Activated CD8-positive, alpha-beta memory T cell treated with anti-CD3 and anti-CD28 coated beads, Interleukin-2, amount 50 U/mL, for 24 hours (primary cell): Measurements from ENCODE around the gene AHCYL1.

Experiments
- DNase-seq: peaks from one replicate; pipeline ENCODE4 v3.0.0-alpha.2; 2020; ENCODE audit errors: extremely low read depth

Gene AHCYL1

DNA sequence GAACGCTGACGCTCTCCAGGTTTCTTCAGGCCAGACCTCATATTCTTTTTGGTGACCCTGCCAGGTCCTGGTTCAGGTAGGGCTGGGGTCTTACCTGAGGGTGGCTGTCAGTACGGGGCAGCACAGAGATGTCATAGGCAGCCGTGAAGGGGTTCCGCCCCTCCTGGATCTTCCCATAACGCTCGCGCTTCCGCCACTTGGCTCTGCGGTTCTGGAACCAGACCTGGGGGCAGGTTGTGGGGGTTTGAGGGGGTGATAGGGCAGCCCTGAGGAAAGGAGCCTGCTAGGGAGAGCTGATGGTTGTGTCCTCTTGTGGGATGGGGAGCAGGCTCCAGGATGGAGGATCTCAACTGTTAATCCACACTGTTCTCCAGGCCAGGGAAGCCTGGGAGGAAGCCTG, 76.8 kb downstream of the AHCYL1 start:
- no peak for DNase-seq

DNA sequence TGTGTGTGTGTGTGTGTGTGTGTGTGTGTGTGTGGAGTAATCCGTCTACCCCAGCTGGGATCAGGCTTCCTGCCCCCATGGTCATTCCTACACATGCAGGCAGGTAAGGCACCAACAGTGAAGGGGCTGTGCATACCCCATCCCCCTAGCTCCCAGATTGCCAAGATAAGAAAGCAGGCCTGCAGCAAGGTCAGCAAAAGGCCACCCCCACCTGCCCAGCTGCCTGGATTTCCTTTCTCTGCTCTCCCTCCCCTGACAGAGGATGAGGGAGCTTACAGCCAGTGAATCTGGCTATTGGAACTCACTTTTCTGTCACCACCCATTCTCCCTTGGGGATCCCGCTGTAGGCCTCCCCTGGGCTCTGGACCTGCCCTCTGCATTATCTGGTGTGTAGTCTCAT, 78.0 kb downstream of the AHCYL1 start:
- no peak for DNase-seq

DNA sequence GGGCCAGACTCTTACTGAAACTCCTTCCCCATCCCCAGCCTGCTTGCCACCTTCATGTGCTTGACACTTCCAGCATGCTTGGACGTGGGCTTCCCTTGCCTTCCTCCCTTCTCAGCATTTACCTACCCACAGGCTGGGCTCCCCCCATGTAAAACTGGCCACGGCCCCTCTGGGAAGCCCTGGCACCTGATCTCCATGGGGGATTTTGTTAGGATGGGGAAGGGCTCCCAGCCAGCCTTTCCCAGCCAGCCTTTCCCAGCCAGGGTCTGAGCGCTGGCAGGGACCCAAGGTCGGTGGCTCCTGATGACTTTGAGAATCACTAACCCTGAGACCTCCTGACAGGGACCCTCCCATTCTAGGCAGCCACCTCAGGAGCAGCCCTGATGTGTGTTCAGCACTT, 79.2 kb downstream of the AHCYL1 start:
- DNase-seq: no peak

DNA sequence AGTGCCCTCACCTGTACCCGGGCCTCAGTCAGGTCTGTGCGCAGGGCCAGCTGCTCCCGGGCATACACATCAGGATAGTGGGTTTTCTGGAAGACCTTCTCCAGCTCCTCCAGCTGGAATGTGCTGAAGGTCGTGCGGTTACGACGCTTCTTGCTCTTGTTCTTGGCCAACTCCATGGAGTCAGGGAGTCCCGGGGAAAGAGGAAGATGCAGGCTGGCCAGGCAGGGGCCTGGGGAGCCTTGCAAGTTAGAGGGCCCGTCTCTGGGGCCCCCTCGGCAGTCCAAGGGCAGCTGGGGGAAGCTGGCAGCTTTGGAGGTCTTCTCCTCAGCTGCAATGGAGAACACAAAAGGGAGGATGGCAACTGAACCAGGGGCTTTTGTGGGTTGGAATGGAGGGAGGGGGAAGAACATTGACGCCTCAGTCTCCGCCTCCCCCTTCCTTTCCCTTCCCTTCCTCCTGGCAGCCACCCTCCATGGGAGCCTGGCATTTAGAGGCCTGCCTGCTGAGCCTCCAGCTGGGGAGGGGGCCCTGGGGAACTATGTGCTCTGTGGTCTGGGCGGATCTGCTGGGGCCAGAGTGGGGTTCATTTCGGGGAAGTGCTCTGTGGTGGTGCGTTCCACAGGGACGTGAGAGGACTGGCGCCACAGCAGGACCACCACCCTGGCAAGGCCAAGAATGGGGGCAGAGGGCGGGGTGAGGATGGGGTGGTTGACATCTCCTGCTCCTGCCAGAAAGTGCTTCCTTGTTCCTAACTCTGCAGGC, 80.2 kb downstream of the AHCYL1 start:
- no peak for DNase-seq

DNA sequence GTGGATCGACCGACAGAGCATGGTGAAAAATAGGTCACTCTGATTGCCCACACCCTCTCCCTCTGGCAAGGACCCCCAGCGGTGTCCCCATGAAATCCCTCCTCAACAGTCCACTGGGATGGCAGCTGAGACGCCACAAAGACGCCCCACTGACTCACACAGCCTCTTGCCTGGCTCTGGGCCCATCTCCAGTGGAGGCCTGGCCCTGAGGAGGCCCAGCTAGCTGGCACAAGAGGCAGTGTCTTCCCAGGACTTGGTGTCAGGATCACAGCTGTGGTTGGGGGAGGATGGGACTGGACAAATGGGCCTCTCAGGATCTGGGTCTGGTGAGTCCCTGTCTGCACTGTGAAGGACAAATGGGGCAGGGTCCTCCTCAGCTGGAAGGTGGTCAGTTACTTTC, 81.3 kb downstream of the AHCYL1 start:
- DNase-seq: no peak

DNA sequence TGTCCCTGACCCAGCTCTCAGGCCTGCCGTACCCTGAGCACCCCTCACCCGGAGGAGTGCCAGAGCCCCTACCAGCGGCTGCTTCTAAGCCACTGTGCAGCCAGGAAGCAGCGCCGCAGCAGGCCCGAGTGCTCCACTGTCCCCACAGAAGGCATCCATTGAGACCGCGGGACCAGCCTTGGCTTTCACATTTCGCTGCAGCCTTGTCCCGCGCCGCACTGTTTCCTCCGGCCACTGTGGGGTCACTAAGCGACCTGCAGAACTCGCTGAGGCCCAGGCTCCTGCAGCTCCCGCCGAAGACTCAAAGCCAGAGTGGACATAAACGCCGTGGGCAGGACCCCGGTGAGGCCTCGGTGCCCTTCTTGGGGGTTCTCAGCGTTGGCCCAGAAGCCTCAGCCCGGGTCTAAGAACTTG, 82.9 kb downstream of the AHCYL1 start:
- no peak for DNase-seq

DNA sequence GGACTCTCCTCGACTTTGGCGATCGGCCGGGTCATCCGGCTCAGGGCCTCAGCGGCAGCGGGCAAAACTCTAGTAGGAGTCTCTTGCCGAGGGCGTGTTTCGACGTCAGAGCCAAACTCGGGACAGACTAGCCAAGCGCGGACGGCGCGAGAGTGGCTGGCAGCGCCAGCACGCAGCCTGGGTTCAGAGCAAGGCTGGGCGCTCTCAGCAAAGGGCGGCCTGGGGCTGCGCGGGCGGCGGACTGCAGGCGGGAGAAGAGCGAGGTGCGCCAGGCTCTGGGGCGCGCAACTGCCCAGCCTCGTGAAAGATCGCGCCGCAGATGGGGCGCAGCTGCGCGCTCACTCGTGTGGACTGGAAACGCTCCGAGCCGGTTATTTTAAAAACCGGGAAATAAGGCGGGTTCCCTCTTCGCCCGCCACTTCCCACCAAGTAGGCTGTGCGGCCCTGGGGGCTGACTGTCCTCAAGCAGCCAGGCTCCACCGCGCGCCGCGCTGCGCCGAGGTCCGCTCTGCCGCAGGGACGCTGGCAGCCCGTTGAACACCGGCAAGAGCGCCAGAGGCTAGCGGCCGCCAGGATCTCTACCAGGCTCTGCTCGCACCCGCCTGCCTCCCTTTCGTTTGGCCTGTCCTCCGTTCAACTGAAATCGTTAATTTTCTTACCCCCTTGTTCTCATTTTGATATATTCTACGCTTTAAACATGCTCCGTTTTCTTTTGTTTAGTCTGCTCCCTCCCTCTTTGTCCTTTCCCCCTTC, 83.5 kb downstream of the AHCYL1 start:
- no peak for DNase-seq

DNA sequence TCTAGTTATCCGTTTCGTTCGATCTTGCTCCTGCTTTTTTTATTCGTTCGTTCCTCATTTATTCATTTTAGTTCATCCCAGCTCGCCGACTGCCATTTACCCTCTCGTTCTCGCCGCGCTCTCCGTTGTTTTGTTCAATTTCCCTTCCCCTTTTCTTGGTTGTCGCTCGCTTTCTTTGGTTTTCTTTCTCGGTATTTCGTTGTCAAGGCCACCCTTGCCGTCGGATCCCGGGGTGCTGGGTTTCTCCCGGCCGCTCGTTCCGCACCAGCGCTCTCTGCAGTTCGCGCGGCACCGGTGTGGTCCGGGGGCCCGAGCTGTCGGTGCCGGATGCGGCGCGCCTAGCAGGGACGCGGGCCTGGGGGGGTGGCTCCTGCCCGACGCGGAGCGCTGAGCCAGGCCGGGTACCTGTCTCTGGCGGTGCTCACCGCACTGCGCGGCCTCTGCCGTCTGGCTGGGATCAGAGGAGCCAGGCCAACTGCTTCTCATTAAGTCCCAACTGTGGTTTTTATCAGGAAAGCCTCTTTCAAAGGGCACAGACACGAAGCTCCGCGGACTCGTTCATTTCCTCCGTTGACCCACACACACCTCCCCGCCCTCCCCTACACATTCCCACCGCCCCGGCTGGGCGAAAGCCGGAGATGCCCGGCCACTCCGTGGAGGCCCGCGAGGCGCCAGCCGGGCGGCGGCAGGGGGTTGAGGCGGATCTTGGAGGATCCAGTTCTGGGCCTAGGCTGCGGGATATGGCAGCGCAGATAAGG, 84.3 kb downstream of the AHCYL1 start:
- DNase-seq: no peak

DNA sequence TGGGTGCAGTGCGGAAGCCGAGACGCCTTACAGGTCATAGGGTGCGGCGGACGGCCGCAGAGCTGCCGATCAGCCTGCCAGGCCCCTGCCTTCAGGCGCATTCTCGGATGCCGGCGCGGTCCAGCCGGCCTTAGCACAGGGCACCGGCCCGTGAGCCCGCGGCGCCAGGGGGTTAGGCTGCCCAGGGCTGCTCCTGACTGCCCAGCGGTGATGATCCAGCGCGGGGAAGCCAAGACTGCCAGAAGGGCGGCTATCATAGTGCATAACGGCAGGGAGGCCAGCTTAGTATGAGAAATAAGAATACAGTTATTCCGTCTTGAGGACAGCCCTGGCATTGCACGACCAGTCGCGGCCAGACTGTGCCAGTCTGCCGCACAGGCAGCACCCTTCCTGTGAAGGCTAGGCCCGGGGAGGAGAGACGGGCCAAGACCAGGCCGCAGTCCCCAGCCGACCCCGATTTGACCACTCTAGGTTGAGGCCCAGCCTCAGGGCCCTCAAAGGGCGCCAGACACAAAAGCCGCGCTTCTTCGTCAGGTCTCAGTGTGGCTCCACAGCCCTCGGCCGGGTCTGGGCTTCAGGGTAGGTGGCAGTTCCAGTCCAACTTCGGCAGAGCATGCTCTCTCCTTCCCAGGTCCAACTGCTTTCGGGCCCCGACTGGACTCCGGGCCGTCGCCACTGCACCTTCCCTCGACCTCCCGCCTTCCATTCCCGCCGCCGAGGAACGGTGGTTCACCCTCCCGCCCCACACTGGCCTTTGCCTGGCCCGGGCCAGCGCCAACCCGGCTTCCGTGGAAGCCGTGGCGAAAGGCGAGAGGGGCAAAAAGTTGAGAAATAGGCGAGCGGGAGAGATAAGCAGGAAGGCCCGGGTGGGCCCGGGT, 85.1 kb downstream of the AHCYL1 start:
- no peak for DNase-seq

DNA sequence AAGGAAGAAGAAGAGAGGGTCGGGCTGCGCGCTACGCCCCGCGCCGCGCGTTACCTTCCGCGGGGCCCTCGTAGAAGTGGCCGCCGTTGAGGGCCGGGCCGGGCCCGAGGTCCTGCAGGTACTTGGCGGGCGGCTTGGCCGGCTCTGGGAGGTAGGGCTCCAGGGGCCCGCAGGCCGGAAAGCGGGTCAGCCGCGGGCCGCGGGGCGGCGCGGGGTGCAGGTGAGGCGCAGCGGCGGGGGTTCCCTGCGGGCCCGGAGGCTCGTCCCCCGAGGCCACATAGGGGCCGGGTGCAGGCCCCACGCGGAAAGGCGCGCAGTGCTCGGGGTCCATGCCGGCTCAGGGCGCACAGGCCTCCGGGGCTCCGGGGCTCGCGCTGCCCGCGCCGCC, 85.7 kb downstream of the AHCYL1 start:
- DNase-seq: no peak

DNA sequence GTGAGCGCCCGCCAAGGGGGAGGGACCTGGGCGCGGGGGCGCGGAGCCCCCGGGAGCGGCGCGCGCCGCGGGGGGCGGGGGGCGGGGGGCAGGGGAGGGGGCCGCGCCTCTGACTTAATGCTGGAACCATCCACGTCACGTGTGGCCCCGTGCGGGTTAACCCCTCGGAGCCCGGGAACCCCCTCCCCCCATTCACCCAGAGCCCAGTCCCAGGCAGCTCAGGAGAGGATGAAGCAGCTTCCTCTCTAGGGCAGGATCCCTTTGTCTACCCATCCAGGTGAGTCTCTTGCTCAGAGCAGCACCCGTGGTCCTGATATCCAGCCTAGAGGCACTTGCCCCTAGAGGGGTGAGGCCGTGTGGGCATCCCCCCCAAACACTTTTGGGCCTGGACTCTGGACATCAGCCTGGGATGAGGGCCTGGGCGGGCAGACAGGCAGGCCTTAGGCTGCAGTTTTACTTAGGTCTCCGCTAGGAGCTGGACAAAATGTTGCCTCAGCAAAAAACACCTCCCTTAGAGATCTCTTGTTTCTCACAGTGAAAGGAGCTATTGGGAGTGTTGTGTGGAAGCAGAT, 86.2 kb downstream of the AHCYL1 start, which contains the start of gene ALX3:
TSS of gene ALX3 (minus strand) at position 2 of the 572 bp plus-strand sequence. CDS start 60 bp downstream, outside the sequence.
- DNase-seq: no peak
